H9 (cell line): Measurements from ENCODE around the gene SFXN1. TPM values are rescaled to one million over a fixed set of nuclear protein-coding genes. Genes with fewer than 3 reads are reported as not detected.

Source experiments
- DNase-seq: peaks from one replicate; pipeline ENCODE4 v3.0.0-alpha.2; 2017
- H2AFZ ChIP-seq: one replicate; pipeline ENCODE4 v1.6.1; 2013; ENCODE audit warnings: mild to moderate bottlenecking, low read length, control low read depth, moderate library complexity
- H2AK5ac ChIP-seq: 2 replicates; pipeline ENCODE4 v1.6.1; 2013; ENCODE audit warnings: low read length, control low read depth, mixed read lengths; ENCODE audit not compliant: insufficient read length
- H2BK120ac ChIP-seq: one replicate; pipeline ENCODE4 v1.6.1; 2013; ENCODE audit warnings: low read depth, mild to moderate bottlenecking, low read length, control low read depth, inconsistent platforms; ENCODE audit not compliant: poor library complexity, severe bottlenecking
- H2BK12ac ChIP-seq: 2 replicates; pipeline ENCODE4 v1.6.1; 2013; ENCODE audit warnings: low read length, control low read depth, mixed read lengths, low read depth; ENCODE audit not compliant: insufficient read length
- H2BK15ac ChIP-seq: 2 replicates; pipeline ENCODE4 v1.6.1; 2013; ENCODE audit warnings: low read depth, low read length, control low read depth
- H2BK20ac ChIP-seq: one replicate; pipeline ENCODE4 v1.6.1; 2013; ENCODE audit warnings: low read depth, mild to moderate bottlenecking, low read length, control low read depth, inconsistent platforms; ENCODE audit not compliant: poor library complexity, severe bottlenecking
- H2BK5ac ChIP-seq: 2 replicates; pipeline ENCODE4 v1.6.1; 2013; ENCODE audit warnings: low read length, control low read depth, mixed read lengths; ENCODE audit not compliant: insufficient read length
- H3K14ac ChIP-seq: 2 replicates; pipeline ENCODE4 v1.6.1; 2013; ENCODE audit warnings: low read length, control low read depth; ENCODE audit not compliant: insufficient read depth
- H3K18ac ChIP-seq: 2 replicates; pipeline ENCODE4 v1.6.1; 2013; ENCODE audit warnings: low read depth, mild to moderate bottlenecking, mixed read lengths, low read length, control low read depth; ENCODE audit not compliant: insufficient read length
- H3K23ac ChIP-seq: 2 replicates; pipeline ENCODE4 v1.6.1; 2013; ENCODE audit warnings: low read length, control low read depth, mixed read lengths, low read depth; ENCODE audit not compliant: insufficient read length
- H3K23me2 ChIP-seq: 2 replicates; pipeline ENCODE4 v1.6.1; 2013; ENCODE audit warnings: low read depth, mild to moderate bottlenecking, mixed read lengths, low read length, control low read depth; ENCODE audit not compliant: insufficient read length, poor library complexity, severe bottlenecking
- H3K27ac ChIP-seq: 2 replicates; pipeline ENCODE4 v1.5.1; 2013; ENCODE audit warnings: low read length, control low read depth, mixed read lengths, low read depth; ENCODE audit not compliant: insufficient read length
- H3K27me3 ChIP-seq: 2 replicates; pipeline ENCODE4 v1.6.1; 2013; ENCODE audit warnings: low read length, control low read depth, inconsistent platforms; ENCODE audit not compliant: insufficient read depth
- H3K4ac ChIP-seq: 2 replicates; pipeline ENCODE4 v1.6.1; 2013; ENCODE audit warnings: low read depth, mild to moderate bottlenecking, control low read depth, inconsistent platforms, low read length, moderate library complexity
- H3K4me1 ChIP-seq: 2 replicates; pipeline ENCODE4 v1.6.1; 2013; ENCODE audit warnings: low read length, control low read depth, inconsistent platforms; ENCODE audit not compliant: insufficient read depth
- H3K4me2 ChIP-seq: 2 replicates; pipeline ENCODE4 v1.6.1; 2013; ENCODE audit warnings: low read length, control low read depth, mixed read lengths; ENCODE audit not compliant: insufficient read length, insufficient read depth
- H3K56ac ChIP-seq: 2 replicates; pipeline ENCODE4 v1.6.1; 2013; ENCODE audit warnings: low read depth, mild to moderate bottlenecking, mixed read lengths, low read length, control low read depth; ENCODE audit not compliant: insufficient read length
- H3K79me1 ChIP-seq: 2 replicates; pipeline ENCODE4 v1.6.1; 2013; ENCODE audit warnings: low read depth, mild to moderate bottlenecking, moderate library complexity, low read length, control low read depth, inconsistent platforms; ENCODE audit not compliant: insufficient read depth, poor library complexity, severe bottlenecking
- H3K79me2 ChIP-seq: 2 replicates; pipeline ENCODE4 v1.6.1; 2013; ENCODE audit warnings: low read length, control low read depth, inconsistent platforms; ENCODE audit not compliant: insufficient read depth
- H3K9ac ChIP-seq: 2 replicates; pipeline ENCODE4 v1.6.1; 2013; ENCODE audit warnings: low read length, control low read depth, mixed read lengths; ENCODE audit not compliant: insufficient read length; ENCODE audit errors: extremely low read depth
- H3K9me3 ChIP-seq: one replicate; pipeline ENCODE4 v1.6.1; 2013; ENCODE audit warnings: low read depth, low read length, inconsistent platforms; ENCODE audit not compliant: control insufficient read depth
- H3T11ph ChIP-seq: one replicate; pipeline ENCODE4 v1.6.1; 2013; ENCODE audit warnings: mild to moderate bottlenecking, low read length, control low read depth, inconsistent platforms
- H4K20me1 ChIP-seq: one replicate; pipeline ENCODE4 v1.6.1; 2013; ENCODE audit not compliant: control insufficient read depth, insufficient read length, insufficient read depth
- H4K5ac ChIP-seq: 2 replicates; pipeline ENCODE4 v1.6.1; 2013; ENCODE audit warnings: low read depth, mild to moderate bottlenecking, mixed read lengths, low read length, control low read depth; ENCODE audit not compliant: insufficient read length
- H4K8ac ChIP-seq: replicated peaks from 2 replicates; pipeline ENCODE4 v1.6.1; 2013; ENCODE audit warnings: low read length, control low read depth, mixed read lengths, low read depth; ENCODE audit not compliant: insufficient read length
- H4K91ac ChIP-seq: 2 replicates; pipeline ENCODE4 v1.6.1; 2013; ENCODE audit warnings: low read depth, mild to moderate bottlenecking, moderate library complexity, mixed read lengths, low read length, control low read depth; ENCODE audit not compliant: insufficient read length
- H3K27ac Mint-ChIP-seq, 3 experiments: 2 replicates in 2 of 3; 3 replicates in 1 of 3; pipeline ENCODE4 v1.8.0; 2020 to 2021; ENCODE audit warnings: mixed read lengths in 3 of 3, mild to moderate bottlenecking in 1 of 3, moderate library complexity in 1 of 3
- H3K27me3 Mint-ChIP-seq: 2 replicates; pipeline ENCODE4 v1.8.0; 2021; ENCODE audit warnings: low read depth, mild to moderate bottlenecking, moderate library complexity, mixed read lengths
- H3K36me3 Mint-ChIP-seq, 3 experiments: 2 replicates in 2 of 3; 3 replicates in 1 of 3; pipeline ENCODE4 v1.8.0; 2020 to 2021; ENCODE audit warnings: low read depth in 3 of 3, mixed read lengths in 3 of 3; ENCODE audit not compliant: insufficient read depth in 1 of 3
- H3K4me1 Mint-ChIP-seq, 2 experiments: 2 replicates each; pipeline ENCODE4 v1.8.0; 2020; ENCODE audit warnings: mixed read lengths in 2 of 2
- H3K4me3 Mint-ChIP-seq, 2 experiments: 2 replicates in 1 of 2; 3 replicates in 1 of 2; pipeline ENCODE4 v1.8.0; 2020 to 2021; ENCODE audit warnings: mild to moderate bottlenecking in 2 of 2, mixed read lengths in 2 of 2, moderate library complexity in 1 of 2
- H3K9me3 Mint-ChIP-seq, 2 experiments: 2 replicates in 1 of 2; 3 replicates in 1 of 2; pipeline ENCODE4 v1.8.0; 2020; ENCODE audit warnings: mild to moderate bottlenecking in 2 of 2, mixed read lengths in 2 of 2, moderate library complexity in 1 of 2
- WGBS: extraction: QIAGEN DNeasy Blood & Tissue Kit; methylation state at CpG from one replicate; pipeline ENCODE4 v1.1.7; 2013; ENCODE audit warnings: missing lambda C conversion rate, low lambda C conversion rate, mixed read lengths; ENCODE audit not compliant: insufficient read length; ENCODE audit errors: extremely low coverage; 5-methylcytosine and 5-hydroxymethylcytosine counted together
- total RNA-seq: library from RNA; stranded (reverse); gene quantifications from 2 replicates; pipeline ENCODE4 v1.2.1, GENCODE V29; 2021
- TF ChIP-seq, protein P1 (sequence below): fragments of 200-600 bp; sonication (generic); conservative IDR thresholded peaks from 3 replicates; pipeline ENCODE4 v1.8.0; 2021; ENCODE audit warnings: antibody characterized with exemption, mild to moderate bottlenecking

The SFXN1 gene
- total RNA-seq, 1 experiment from 2014 or later, result 99.2 TPM

DNA sequence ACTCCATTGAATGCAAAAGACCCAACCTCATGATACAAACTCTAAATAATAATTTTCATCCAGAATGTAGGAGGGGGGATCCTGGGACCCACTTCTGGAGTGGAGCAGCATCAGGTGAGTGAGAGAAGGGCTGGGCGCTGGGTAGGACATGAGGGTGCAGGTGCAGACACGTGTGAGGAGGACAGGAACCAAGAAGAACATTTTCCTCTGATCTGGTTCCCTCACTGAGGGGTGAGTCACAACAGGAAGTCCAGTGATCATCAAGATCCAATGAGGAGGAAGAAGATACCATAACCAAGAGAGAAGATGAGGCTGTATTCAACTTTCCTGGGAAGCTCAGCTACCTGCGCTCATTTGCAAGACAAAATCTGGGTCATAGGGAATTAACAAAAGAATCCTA, 57.4 kb downstream of the SFXN1 start:
- no peak overlapping the region for H2BK120ac ChIP-seq
- no peak overlapping the region for H3K14ac ChIP-seq
- no peak overlapping the region for H2AFZ ChIP-seq
- H3K4me2 ChIP-seq, result peak overlapping the region; percentile 14
- Mint-ChIP-seq H3K27ac (peak overlapping the region in 2 of 3 experiments; percentile 21 to 77; a peak in 1 of 7 replicates), H3K36me3 (no peaks in the 10 kb centered on the region), H3K4me1 (peaks cover 36 to 37% of the 10 kb centered on the region in 2 experiments), H3K9me3 (no peaks in the 10 kb centered on the region; a peak in 1 of 5 replicates), H3K27me3 (peaks cover 3% of the 10 kb centered on the region; the same call in 1 of the 2 replicates), H3K4me3 (no peak overlapping the region; a peak in 1 of 5 replicates)
- WGBS, result no CpG with 5 or more reads among the region's 3 CpGs
- H4K20me1 ChIP-seq, result no peaks in the 10 kb centered on the region
- H2AK5ac ChIP-seq, result no peak overlapping the region
- no peak for DNase-seq
- H3K27ac ChIP-seq, result no peak overlapping the region
- H2BK12ac ChIP-seq, result no peak overlapping the region
- H4K91ac ChIP-seq, result no peak overlapping the region
- no peaks in the 10 kb centered on the region for H3K79me2 ChIP-seq
- H2BK20ac ChIP-seq, result no peak overlapping the region
- no peaks in the 10 kb centered on the region for H3K79me1 ChIP-seq
- peak overlapping the region; percentile 60 for H3K23ac ChIP-seq
- H3T11ph ChIP-seq, result no peak overlapping the region
- H3K23me2 ChIP-seq, result no peaks in the 10 kb centered on the region
- H3K18ac ChIP-seq, result no peak overlapping the region
- H3K4me1 ChIP-seq, result peaks cover 8% of the 10 kb centered on the region; the same call in 1 of the 2 replicates
- no peaks in the 10 kb centered on the region for H3K9me3 ChIP-seq
- TF ChIP-seq, protein P1, sequence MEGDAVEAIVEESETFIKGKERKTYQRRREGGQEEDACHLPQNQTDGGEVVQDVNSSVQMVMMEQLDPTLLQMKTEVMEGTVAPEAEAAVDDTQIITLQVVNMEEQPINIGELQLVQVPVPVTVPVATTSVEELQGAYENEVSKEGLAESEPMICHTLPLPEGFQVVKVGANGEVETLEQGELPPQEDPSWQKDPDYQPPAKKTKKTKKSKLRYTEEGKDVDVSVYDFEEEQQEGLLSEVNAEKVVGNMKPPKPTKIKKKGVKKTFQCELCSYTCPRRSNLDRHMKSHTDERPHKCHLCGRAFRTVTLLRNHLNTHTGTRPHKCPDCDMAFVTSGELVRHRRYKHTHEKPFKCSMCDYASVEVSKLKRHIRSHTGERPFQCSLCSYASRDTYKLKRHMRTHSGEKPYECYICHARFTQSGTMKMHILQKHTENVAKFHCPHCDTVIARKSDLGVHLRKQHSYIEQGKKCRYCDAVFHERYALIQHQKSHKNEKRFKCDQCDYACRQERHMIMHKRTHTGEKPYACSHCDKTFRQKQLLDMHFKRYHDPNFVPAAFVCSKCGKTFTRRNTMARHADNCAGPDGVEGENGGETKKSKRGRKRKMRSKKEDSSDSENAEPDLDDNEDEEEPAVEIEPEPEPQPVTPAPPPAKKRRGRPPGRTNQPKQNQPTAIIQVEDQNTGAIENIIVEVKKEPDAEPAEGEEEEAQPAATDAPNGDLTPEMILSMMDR, result no peak
- H4K8ac ChIP-seq, result no peak overlapping the region
- H3K27me3 ChIP-seq, result no peaks in the 10 kb centered on the region
- no peak overlapping the region for H3K56ac ChIP-seq
- H4K5ac ChIP-seq, result no peak overlapping the region
- H2BK15ac ChIP-seq, result no peak overlapping the region
- H3K4ac ChIP-seq, result no peak overlapping the region
- H3K9ac ChIP-seq, result no peak overlapping the region
- H2BK5ac ChIP-seq, result no peak overlapping the region
